ENCODE data around the gene SCAMP4.

SCAMP4 gene

GRCh38 chr19:1909761-1910080 lies 4.5 kb downstream of the SCAMP4 start (continued):
- TF ChIP-seq POU6F1 (CRISPR knock-in tag; IDR thresholded peaks at IDR 0.05; ENCODE audit: borderline replicate concordance, low read depth) = no peak
- TF ChIP-seq ZNF8 (CRISPR knock-in tag; IDR thresholded peaks at IDR 0.05) = no peak

GRCh38 chr19:1910177-1910576 lies 5.0 kb downstream of the SCAMP4 start:
- TF ChIP-seq TCF4 (CRISPR knock-in tag; IDR thresholded peaks at IDR 0.05; ENCODE audit: borderline replicate concordance) = peak; percentile 98
- TF ChIP-seq ZC3H10 (CRISPR knock-in tag; IDR thresholded peaks at IDR 0.05) = no peak
- TF ChIP-seq OSR1 (CRISPR knock-in tag; IDR thresholded peaks at IDR 0.05) = no peak
- no peak for ATAC-seq

GRCh38 chr19:1911098-1911497 lies 5.9 kb downstream of the SCAMP4 start:
- no peak for TF ChIP-seq POU6F1 (CRISPR knock-in tag; IDR thresholded peaks at IDR 0.05; ENCODE audit: borderline replicate concordance, low read depth)
- TF ChIP-seq OSR1 (CRISPR knock-in tag; IDR thresholded peaks at IDR 0.05) = no peak
- TF ChIP-seq PATZ1 (CRISPR knock-in tag; IDR thresholded peaks at IDR 0.05; ENCODE audit: borderline replicate concordance) = no peak
- no peak for TF ChIP-seq ISL1 (CRISPR knock-in tag; IDR thresholded peaks at IDR 0.05)
- no peak for TF ChIP-seq TOX (CRISPR knock-in tag; IDR thresholded peaks at IDR 0.05; ENCODE audit: borderline replicate concordance)
- no peak for TF ChIP-seq TSHZ2 (CRISPR knock-in tag; IDR thresholded peaks at IDR 0.05)
- no peak for TF ChIP-seq ESRRG (CRISPR knock-in tag; IDR thresholded peaks at IDR 0.05)
- TF ChIP-seq ZC3H10 (CRISPR knock-in tag; IDR thresholded peaks at IDR 0.05) = no peak
- no peak for TF ChIP-seq RARB (CRISPR knock-in tag; IDR thresholded peaks at IDR 0.05)
- TF ChIP-seq ARNTL (CRISPR knock-in tag; IDR thresholded peaks at IDR 0.05; ENCODE audit: borderline replicate concordance, low read depth) = no peak
- no peak for TF ChIP-seq ZFP3 (CRISPR knock-in tag; IDR thresholded peaks at IDR 0.05)
- TF ChIP-seq BACH2 (CRISPR knock-in tag; IDR thresholded peaks at IDR 0.05; ENCODE audit: borderline replicate concordance) = no peak
- no peak for TF ChIP-seq GLIS3 (CRISPR knock-in tag; IDR thresholded peaks at IDR 0.05)
- ATAC-seq = no peak

GRCh38 chr19:1911995-1912394 lies 6.8 kb downstream of the SCAMP4 start:
- TF ChIP-seq ZNF8 (CRISPR knock-in tag; IDR thresholded peaks at IDR 0.05) (no peak), ZFP3 (CRISPR knock-in tag; IDR thresholded peaks at IDR 0.05) (no peak), TOX (CRISPR knock-in tag; IDR thresholded peaks at IDR 0.05; ENCODE audit: borderline replicate concordance) (no peak), POU6F1 (CRISPR knock-in tag; IDR thresholded peaks at IDR 0.05; ENCODE audit: borderline replicate concordance, low read depth) (no peak), TCF4 (CRISPR knock-in tag; IDR thresholded peaks at IDR 0.05; ENCODE audit: borderline replicate concordance) (no peak), ZC3H10 (CRISPR knock-in tag; IDR thresholded peaks at IDR 0.05) (no peak), CSRNP3 (CRISPR knock-in tag; IDR thresholded peaks at IDR 0.05) (no peak), CSDC2 (CRISPR knock-in tag; IDR thresholded peaks at IDR 0.05) (no peak), TSHZ2 (CRISPR knock-in tag; IDR thresholded peaks at IDR 0.05) (no peak), PATZ1 (CRISPR knock-in tag; IDR thresholded peaks at IDR 0.05; ENCODE audit: borderline replicate concordance) (no peak), ISL1 (CRISPR knock-in tag; IDR thresholded peaks at IDR 0.05) (no peak), BACH2 (CRISPR knock-in tag; IDR thresholded peaks at IDR 0.05; ENCODE audit: borderline replicate concordance) (no peak), ZNF70 (CRISPR knock-in tag; IDR thresholded peaks at IDR 0.05) (no peak)
- no peak for ATAC-seq
